Stimulated activated CD4-positive, alpha-beta T cell treated with anti-CD3 and anti-CD28 coated beads, Interleukin-12 subunit alpha, Interleukin-12 subunit beta, amount 100 ng/mL, for 4 hours (primary cell): Measurements from ENCODE around the gene ALDOB.

ENCODE experiments used
- DNase-seq: peaks from one replicate; pipeline ENCODE4 v3.0.0-alpha.2; 2020

ALDOB gene

GRCh38 chr9:101435601-101436079 lies at the start of gene ALDOB:
ALDOB (minus strand) TSS chr9:101435774; CDS start chr9:101430887, 4,887 bp downstream.
- DNase-seq: no peak

- no peak for DNase-seq
Observed at GRCh38 chr9:101484046-101484445, 48.5 kb upstream of the ALDOB start.

- DNase-seq: no peak
Observed at GRCh38 chr9:101481261-101481660, 45.7 kb upstream of the ALDOB start.

- DNase-seq: no peak
Observed at GRCh38 chr9:101480386-101480785, 44.8 kb upstream of the ALDOB start.

- DNase-seq: no peak
Observed at GRCh38 chr9:101479338-101480030, 43.9 kb upstream of the ALDOB start.

- no peak for DNase-seq
Observed at GRCh38 chr9:101478906-101479305, 43.3 kb upstream of the ALDOB start.

- no peak for DNase-seq
Observed at GRCh38 chr9:101478444-101478843, 42.9 kb upstream of the ALDOB start.

GRCh38 chr9:101477736-101478135 lies 42.2 kb upstream of the ALDOB start:
- no peak for DNase-seq

GRCh38 chr9:101477214-101477613 lies 41.6 kb upstream of the ALDOB start:
- no peak for DNase-seq

- DNase-seq: no peak
Observed at GRCh38 chr9:101476576-101477208, 41.1 kb upstream of the ALDOB start.

GRCh38 chr9:101472891-101473290 lies 37.3 kb upstream of the ALDOB start:
- DNase-seq: no peak

GRCh38 chr9:101470929-101471328 lies 35.4 kb upstream of the ALDOB start:
- no peak for DNase-seq

GRCh38 chr9:101470021-101470420 lies 34.4 kb upstream of the ALDOB start:
- no peak for DNase-seq

- DNase-seq: no peak
Observed at GRCh38 chr9:101469026-101469425, 33.5 kb upstream of the ALDOB start.

- no peak for DNase-seq
Observed at GRCh38 chr9:101468116-101468515, 32.5 kb upstream of the ALDOB start.

- DNase-seq: no peak
Observed at GRCh38 chr9:101467690-101468089, 32.1 kb upstream of the ALDOB start.

- DNase-seq: no peak
Observed at GRCh38 chr9:101466863-101467262, 31.3 kb upstream of the ALDOB start.

GRCh38 chr9:101465326-101465915 lies 29.8 kb upstream of the ALDOB start:
- DNase-seq: no peak

GRCh38 chr9:101463397-101463796 lies 27.8 kb upstream of the ALDOB start:
- DNase-seq: no peak

- no peak for DNase-seq
Observed at GRCh38 chr9:101462558-101462957, 27.0 kb upstream of the ALDOB start.

- no peak for DNase-seq
Observed at GRCh38 chr9:101460965-101461364, 25.4 kb upstream of the ALDOB start.

GRCh38 chr9:101458963-101459631 lies 23.5 kb upstream of the ALDOB start:
- DNase-seq: no peak

GRCh38 chr9:101457003-101457402 lies 21.4 kb upstream of the ALDOB start:
- DNase-seq: no peak
